Fibroblast of peridontal ligament (primary cell): ENCODE results near the gene RIC3.
A peak's percentile ranks its signal among the peaks of the same experiment; 100 is the strongest.

ENCODE experiments used
- DNase-seq: peaks from one replicate; pipeline ENCODE4 v3.0.0-alpha.2; 2010; ENCODE audit errors: extremely low read depth

The RIC3 gene

DNA sequence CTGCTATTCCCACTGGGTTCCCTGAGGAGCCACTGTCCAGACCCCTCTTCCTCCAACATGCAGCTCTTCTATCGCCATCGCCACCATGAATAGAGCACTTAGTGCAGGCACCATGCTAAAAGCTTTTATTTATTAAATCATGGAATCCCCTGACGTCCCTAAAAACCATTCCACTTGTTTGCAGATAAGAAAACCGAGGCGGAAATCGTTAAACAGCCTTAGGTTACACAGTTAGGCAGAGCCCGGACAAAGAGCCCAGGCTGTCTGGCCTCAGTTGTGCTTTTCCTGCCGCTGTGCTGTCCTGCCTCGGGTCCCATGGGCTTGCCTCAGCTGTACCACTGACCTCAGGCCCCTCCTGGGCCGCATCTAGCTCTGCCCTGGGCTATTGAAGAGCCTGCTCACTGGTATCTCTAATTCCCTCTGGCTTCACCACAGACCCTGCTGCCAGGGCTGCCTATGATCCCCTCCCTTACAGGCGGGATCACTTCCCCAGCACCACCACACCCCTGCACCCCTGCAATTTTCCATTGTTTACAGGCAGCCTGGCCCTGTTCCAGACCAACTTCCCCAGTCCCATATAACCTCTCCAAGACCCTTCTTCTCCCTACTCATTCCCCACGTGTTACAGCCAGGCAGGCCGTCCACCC is 100.8 kb downstream of the RIC3 start:
- DNase-seq: no peak

DNA sequence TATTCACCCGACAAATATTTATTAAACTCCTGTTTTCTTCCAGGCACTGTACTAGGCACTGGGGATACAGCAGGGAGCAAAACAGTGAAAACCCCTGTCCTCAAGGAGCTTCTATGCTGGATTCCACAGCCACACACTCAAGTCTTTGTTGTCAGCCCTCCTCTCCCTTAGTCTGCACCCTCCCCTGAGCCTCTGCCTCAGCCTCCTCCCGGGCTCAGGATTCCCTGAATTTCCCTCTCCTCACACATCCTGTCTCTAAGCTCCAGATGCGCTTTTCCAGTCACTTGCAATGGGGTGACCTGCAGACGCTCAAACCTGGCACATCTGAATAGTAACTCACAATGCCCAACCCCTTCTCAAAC is 101.3 kb downstream of the RIC3 start:
- DNase-seq: no peak

DNA sequence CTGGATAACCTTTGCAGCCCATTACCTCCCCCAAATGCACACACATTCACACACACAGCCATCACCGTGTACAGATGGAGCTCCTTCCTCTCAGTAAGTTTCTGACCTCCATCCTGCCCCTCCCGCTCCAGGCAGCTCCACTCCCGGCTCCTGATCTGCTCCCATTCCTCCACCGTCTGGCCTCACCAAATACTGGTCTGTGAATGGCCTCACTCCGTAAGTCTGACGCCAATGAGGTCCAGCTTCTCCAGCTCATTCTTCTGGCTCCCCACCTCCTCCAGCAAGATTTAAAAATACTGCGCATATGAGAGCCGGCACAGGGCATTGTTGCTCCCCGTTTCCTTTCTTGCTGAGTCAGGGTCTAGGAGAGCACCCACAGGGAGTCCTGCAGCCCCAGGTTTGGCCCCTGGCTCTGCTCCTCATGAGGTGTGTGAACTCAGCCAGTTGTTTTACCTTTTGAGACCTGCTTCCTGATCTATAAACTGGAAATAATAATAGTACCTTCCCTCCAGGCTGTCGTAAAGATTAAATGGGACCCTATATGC is 101.8 kb downstream of the RIC3 start:
- DNase-seq: no peak

DNA sequence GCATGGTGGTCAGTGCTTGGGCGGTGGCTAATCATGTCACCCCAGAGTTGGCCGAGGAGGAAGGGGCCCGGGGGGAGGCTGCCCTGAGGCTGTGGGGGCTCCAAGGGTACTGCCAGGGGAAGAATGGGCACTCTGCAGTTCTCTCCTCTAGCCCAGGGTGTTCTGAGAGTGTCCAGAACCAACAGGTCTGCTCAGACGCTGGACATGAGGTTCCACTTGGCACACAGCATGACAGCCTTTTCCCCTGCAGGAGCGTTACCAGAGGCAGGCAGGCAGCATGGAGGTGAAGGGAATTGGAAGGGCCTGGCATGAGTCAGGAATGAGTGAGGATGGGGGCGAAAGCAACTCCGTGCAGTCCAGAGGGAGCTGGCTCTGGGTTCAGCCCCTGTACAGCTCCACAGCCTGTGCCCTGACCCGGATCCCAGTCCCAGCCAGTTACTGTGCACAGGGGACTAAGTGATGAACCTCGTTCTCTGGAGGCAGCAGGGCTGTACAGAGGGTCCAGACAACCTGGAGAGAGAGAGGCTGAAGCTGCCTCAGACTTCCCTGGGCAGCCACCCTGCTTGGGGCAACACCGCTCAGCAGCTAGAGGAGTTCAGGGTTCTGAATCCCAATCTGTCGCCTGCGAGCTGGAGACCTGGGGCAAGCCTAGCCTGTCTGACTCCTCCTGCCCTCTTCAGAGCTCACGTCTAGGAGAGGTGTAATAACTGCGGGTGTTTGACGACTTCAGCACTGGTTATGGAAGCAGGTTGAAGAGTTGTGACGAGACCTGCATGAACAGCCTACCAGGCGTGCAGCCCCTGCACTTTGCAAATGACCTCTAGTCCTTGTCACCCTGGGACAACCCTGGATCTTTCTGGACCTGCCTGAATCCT is 102.6 kb downstream of the RIC3 start:
- DNase-seq: no peak

DNA sequence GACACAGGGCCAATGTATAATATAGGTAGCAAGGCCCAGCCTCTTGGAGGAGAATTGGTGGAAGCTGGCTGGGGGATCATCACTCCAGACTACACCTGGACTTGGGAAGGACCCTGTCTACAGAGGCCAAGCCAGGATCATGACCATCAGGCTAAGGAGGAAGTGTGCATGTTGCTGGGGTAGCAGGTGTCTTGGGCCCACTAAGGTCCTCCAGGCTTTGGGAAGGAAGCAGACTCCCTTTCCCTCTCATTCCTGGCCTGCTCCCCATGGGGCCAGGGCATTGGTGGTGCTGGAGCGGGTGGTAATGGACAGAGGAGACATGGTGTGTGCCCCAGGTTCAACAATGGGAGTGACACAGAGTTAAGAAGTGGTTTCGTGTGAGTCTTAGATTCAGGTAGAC is 103.8 kb downstream of the RIC3 start:
- no peak for DNase-seq

DNA sequence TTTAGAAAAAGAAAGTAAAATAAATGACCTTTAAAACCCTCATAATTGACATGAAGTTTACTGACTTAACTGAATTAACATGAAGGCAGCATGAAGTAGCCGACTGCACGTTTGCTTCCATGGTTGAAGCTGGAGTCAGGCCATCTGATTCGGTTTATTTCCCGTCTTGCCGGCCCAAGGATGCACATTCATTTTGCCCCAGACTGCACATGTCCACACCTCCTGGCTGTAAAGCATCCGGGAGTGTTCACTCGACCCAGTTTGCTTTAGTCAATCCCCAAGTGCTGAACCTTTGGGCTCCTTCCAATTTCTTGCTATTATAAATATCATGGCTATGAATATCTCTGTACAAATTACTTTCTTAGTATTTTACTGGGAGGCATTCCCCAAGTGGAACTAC is 105.5 kb downstream of the RIC3 start:
- peak; percentile 80 for DNase-seq

DNA sequence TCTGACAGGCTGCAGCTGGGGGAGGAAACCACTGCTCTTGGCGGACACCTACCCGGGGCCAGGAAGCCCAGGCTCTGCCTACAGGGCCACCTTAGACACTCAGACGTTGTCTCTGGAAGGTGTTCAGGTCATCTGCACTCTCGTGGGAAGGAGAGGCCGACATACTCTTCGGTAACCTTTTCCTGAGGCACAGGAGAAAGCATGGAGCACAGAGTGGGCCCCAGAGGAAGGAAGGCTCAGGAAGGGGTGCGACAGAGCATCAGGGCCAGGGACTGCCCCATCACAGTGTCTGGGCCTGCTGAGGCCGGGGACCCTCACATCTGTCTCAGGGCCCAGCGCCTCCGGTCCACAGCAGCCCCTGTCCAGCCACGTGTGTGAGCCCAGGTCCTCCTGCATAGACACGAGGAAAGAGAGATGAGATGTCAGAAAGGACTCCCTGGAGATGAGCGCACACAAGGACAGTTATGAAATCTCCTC is 106.0 kb downstream of the RIC3 start:
- no peak for DNase-seq

DNA sequence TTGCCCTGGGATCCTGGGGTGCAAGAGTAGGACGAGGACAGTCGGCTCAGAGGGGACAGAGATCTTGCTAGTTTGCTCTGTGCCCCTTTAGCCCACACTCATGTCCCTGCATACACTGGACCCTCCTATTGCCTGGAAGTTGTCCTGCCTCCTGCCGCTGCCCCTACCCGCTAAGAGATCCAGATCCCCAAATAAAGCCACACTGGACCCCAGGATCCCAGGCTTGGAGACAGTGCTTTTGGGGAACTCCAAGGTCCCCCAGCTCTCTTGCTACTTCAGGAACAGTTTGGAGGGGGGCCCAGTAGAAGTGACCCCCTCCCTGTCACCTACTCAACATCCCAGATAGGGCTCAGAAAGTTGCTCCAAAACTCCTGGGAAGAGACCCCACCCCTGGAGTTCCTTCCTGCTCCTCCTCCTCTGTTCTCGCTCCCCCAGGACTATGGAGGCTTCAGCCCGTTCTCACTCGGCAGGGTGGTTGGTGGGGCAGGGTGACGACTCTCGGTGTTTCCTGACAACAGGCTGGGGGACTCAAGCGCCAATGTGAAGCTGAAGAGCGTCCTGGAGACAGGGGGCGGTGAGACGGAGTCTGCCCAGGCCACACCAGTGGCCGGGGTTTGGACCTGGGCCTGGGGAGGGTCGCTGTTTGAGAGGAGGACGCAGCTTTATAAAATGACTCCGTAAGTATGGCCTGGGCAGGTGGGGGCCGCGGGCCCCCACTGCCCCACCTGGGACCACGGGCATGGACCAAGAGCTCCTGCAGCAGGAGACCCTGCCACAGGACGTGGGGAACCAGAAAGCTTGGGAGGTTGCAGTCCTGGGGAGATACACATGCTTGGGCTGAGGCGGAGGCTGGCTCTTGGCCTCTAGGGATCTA is 107.0 kb downstream of the RIC3 start:
- DNase-seq: no peak

DNA sequence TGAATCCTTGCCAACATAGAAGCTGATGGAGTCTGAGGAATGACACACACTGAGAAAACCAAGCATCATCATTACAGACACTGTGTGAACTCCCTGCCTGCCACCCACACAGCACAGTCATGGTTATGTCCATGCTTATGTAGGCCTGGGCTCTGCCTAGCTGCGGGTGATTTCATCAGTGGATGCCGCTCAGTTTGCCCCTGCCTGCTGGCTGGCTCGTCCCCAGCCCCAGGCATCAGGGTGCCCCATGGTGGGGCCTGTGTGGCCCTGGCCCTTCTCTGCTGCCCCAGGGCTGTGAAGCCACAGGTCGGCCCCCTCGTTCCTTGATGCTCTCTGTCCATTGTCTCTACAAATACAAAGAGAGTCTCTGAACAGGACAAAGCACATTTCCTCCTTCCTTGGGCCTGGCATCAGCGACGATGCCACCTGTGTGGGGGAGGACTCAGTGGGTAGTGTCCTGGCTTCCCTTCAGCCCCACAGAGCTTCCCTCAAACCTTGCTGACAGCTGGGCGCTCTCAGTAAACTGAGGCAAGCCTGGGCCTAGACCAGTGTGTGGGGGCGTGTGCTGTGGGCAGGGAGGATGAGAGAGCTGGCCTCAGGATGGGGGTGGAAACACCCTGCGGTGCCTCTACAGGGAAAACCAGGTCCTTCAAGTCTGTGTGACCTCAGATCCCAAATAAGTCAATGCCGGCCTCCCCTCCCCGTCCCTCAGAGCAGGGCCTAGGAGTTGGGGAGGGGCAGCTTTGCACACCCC is 107.8 kb downstream of the RIC3 start:
- peak; percentile 75 for DNase-seq

DNA sequence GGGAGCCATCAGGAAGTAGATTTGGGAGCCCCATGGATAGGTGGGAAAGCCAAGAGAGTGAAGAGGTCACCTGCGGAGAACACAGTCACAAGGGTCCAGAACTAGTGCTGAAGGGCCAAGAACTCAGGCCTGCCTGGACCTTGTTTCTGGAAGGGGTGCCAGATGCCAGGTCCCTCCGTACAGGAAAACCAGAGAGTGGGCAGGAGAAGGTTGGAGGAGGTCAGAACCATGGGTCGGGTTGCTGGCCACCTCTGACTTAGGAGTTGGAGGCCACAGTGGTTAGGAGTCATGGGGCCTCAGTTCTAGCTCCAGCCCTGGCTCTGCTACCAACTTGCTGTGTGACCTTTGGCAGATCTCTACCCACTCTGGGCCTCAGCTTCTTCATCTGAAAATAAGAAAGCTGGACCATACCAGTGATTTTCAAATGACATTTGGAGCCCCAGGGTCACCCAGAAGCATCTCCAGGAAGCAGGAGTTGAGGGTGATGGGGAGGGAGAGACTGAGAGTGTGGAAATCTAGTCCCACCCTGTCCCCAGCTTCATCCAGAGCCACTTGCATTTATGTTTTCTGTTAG is 108.6 kb downstream of the RIC3 start:
- no peak for DNase-seq

DNA sequence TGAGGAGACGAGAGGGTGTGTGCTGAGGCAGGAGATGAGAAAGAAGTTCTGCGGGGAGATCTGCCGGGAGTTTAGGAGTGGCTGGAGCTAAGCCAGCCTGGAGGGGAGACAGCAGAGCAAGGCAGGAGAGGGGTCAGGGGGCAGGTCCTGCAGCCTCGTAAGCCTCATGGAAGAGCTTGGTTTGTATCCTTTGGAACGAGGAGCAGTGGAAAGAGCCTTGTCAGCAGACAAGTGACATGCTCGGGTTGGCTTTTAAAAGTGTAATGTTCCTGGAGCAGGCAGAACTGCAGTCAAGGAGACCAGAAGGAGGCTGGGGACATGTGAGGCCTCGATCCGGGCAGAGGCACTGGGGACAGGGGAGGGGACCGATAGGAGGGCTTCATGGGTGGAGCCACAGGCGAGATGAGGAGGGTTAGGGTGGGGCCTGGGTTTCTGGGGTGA is 109.2 kb downstream of the RIC3 start:
- DNase-seq: no peak

DNA sequence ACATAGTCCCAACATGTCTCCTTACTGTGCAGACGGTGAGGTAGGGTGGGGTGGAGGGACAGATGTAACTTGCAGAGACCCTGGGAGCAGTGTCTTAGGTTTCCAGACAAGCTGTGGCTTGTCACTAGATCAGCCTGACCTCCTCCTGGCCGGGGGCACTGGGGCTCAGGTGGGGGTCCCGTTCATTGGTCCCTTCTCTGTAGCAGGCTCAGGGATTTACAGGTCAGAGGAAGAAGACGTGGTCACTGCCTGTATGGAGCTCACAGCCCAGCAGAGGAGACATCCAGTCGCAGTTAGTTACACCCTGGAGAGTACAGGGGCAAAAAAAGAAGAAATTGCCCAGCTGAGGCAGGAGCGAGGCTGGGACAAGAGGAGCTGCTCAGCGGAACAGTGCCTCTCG is 109.8 kb downstream of the RIC3 start:
- DNase-seq: no peak

DNA sequence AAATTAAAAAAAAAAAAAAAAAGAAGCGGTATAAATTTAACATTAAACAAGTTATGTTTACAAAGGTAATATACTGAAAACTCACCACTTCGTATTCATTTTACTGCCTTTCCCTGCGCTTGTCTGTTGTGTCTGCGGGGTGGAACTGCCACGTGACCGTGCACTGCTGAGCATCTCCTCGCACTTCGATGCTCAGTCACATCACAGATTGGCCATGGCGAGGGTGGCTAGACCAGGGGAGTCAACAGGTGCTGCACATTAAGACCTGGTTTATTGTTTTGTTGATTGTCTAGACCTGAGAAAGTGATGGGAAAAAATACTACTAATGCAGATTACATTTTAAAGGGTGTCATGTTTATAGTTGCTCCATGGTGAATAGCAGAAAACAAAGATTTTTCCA is 110.6 kb downstream of the RIC3 start:
- DNase-seq: no peak

DNA sequence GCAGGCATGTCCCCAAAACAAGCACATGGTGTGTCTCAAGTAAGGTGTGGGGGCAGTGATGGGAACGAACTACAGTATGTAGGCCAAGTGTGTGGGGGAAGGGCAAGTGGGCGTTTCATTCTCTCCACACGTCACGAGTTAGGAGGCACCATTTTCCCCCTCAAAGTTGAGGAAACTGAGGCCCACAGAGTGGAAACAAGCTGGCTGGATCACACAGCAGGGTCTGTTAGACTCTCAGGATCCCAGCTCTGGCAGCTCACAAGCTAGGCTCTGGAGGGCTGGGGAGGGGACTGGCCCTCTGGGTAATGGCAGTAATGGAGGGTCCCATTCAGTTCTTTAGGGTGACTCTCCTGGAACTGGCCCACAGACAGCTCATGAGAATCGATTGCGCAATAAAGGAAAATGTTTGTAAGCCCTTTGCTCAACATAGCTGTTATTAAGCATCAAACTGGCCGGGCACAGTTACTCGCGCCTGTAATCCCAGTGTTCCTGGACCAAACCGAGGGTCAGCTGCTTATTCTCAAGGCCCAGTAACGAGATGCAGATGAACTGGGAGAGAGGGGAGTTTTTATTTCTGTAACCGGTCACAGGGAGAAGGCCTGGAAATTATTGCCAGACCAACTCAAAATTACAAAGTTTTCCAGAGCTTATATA is 111.9 kb downstream of the RIC3 start:
- peak; percentile 89 for DNase-seq
